A549 (cell line): ENCODE measurements around the gene ID3. TPM values are rescaled to one million over a fixed set of nuclear protein-coding genes. Genes with fewer than 3 reads are reported as not detected.
A peak's percentile ranks its signal among the peaks of the same experiment; 100 is the strongest.

ENCODE experiments used
- ATAC-seq, 2 experiments: fragments of 200-7000 bp in 1 of 2; fragments of >200 bp in 1 of 2; cut with Nextera tagmentation in 1 of 2; cut with Tn5 transposase in 1 of 2; 3 replicates each; pipeline versions ENCODE4 v1.8.0 to v1.9.1; 2018 to 2020; ENCODE audit warnings: mild to moderate bottlenecking in 1 of 2, moderate library complexity in 1 of 2
- CTCF ChIA-PET: fragments of 300-600 bp; sonication (Branson Sonifier 250); formaldehyde crosslinking; extraction: SDS; loops from one replicate; lab custom pipeline; 2021; ENCODE audit warnings: antibody characterized with exemption, inconsistent platforms; lab: Yijun Ruan, JAX
- POLR2A ChIA-PET: fragments of 350-600 bp; formaldehyde crosslinking; extraction: SDS; loops from one replicate; lab custom pipeline; 2021; ENCODE audit warnings: antibody characterized with exemption, inconsistent platforms; lab: Yijun Ruan, JAX
- DNase-seq, 2 experiments: peaks; one replicate each; pipeline versions ENCODE4 v3.0.0 to v3.0.0-alpha.2; 2011 to 2016; ENCODE audit warnings: low read depth in 1 of 2, low spot score in 1 of 2
- FAIRE-seq: peaks from 2 replicates; lab custom pipeline; 2011; peaks lifted over from hg19 to GRCh38; lab: Jason Lieb, UNC
- H3K27ac ChIP-seq, 2 experiments: fragments of >200 bp; sonication (Bioruptor Twin); formaldehyde crosslinking; 3 replicates each; pipeline ENCODE4 v1.5.1; 2016 to 2017
- H3K4me1 ChIP-seq: fragments of >200 bp; sonication (Bioruptor Twin); formaldehyde crosslinking; 3 replicates; pipeline ENCODE4 v1.6.1; 2016
- H3K4me2 ChIP-seq: fragments of >200 bp; sonication (Bioruptor Twin); formaldehyde crosslinking; 3 replicates; pipeline ENCODE4 v1.6.1; 2016
- H3K4me3 ChIP-seq: fragments of >200 bp; sonication (Bioruptor Twin); formaldehyde crosslinking; 3 replicates; pipeline ENCODE4 v1.5.1; 2016
- H3K9me3 ChIP-seq: fragments of >200 bp; sonication (Bioruptor Twin); formaldehyde crosslinking; 3 replicates; pipeline ENCODE4 v1.6.1; 2016
- CEBPB ChIP-seq, 2 experiments: fragments of >200 bp in 1 of 2; sonication (Bioruptor Twin) in 1 of 2; formaldehyde crosslinking in 1 of 2; IDR thresholded peaks; 2 replicates each; pipeline ENCODE4 v1.6.1; 2012 to 2016
- CHD2 ChIP-seq: fragments of 150-350 bp; IDR thresholded peaks from 2 replicates; pipeline ENCODE4 v1.6.1; 2014; ENCODE audit warnings: low read length; ENCODE audit not compliant: partially characterized antibody
- E2F6 ChIP-seq: IDR thresholded peaks from 2 replicates; pipeline ENCODE4 v1.6.1; 2012; ENCODE audit warnings: low read depth, borderline replicate concordance
- EHF ChIP-seq: fragments of 250-450 bp; sonication (Bioruptor Pico); IDR thresholded peaks from 2 replicates; pipeline ENCODE4 v1.5.0; 2020; ENCODE audit warnings: mild to moderate bottlenecking
- EHMT2 ChIP-seq: fragments of 200-600 bp; sonication (generic); IDR thresholded peaks from 2 replicates; pipeline ENCODE4 v1.6.1; 2016; ENCODE audit warnings: antibody characterized with exemption, low read depth, mild to moderate bottlenecking, moderate library complexity
- HOXB13 ChIP-seq: fragments of 250-450 bp; sonication (Bioruptor Pico); IDR thresholded peaks from 2 replicates; pipeline ENCODE4 v1.5.0; 2020; ENCODE audit warnings: low read depth, mild to moderate bottlenecking, moderate library complexity
- HOXB5 ChIP-seq: fragments of 250-450 bp; sonication (Bioruptor Pico); IDR thresholded peaks from 2 replicates; pipeline ENCODE4 v1.5.0; 2020; ENCODE audit warnings: mild to moderate bottlenecking, moderate library complexity
- KDM1A ChIP-seq: fragments of 200-600 bp; sonication (generic); IDR thresholded peaks from 2 replicates; pipeline ENCODE4 v1.6.1; 2016; ENCODE audit warnings: low read depth, mild to moderate bottlenecking
- MAFK ChIP-seq: fragments of 450-650 bp; IDR thresholded peaks from 2 replicates; pipeline ENCODE4 v1.6.1; 2014; ENCODE audit not compliant: partially characterized antibody
- MYC ChIP-seq: IDR thresholded peaks from 2 replicates; pipeline ENCODE4 v1.6.1; 2012; ENCODE audit warnings: mild to moderate bottlenecking, inconsistent platforms, low read length, improper control_type of control experiment, borderline replicate concordance
- NFE2L2 ChIP-seq: fragments of 150-350 bp; conservative IDR thresholded peaks from 2 replicates; pipeline ENCODE4 v1.6.1; 2014; ENCODE audit warnings: low read length
- NR3C1 ChIP-seq: fragments of >200 bp; sonication (Bioruptor Twin); formaldehyde crosslinking; IDR thresholded peaks from 3 replicates; pipeline ENCODE4 v1.6.1; 2017
- PBX3 ChIP-seq: IDR thresholded peaks from 2 replicates; pipeline ENCODE4 v1.6.1; 2012
- PHF8 ChIP-seq: fragments of 200-600 bp; sonication (generic); IDR thresholded peaks from 2 replicates; pipeline ENCODE4 v1.6.1; 2016; ENCODE audit warnings: low read depth, mild to moderate bottlenecking, antibody characterized with exemption, moderate library complexity, borderline replicate concordance
- RARB ChIP-seq: fragments of 250-450 bp; sonication (Bioruptor Pico); IDR thresholded peaks from 2 replicates; pipeline ENCODE4 v1.8.0; 2021; ENCODE audit warnings: mild to moderate bottlenecking, moderate library complexity
- REST ChIP-seq: fragments of 200-600 bp; sonication (generic); IDR thresholded peaks from 2 replicates; pipeline ENCODE4 v1.6.1; 2016; ENCODE audit warnings: antibody characterized with exemption, mild to moderate bottlenecking, moderate library complexity
- RFX5 ChIP-seq: fragments of 450-650 bp; IDR thresholded peaks from 2 replicates; pipeline ENCODE4 v1.7.1; 2014; ENCODE audit warnings: antibody characterized with exemption, mild to moderate bottlenecking, moderate library complexity
- RNF2 ChIP-seq: fragments of 200-600 bp; sonication (generic); IDR thresholded peaks from 2 replicates; pipeline ENCODE4 v1.6.1; 2016; ENCODE audit warnings: low read depth, mild to moderate bottlenecking, antibody characterized with exemption, moderate library complexity, borderline replicate concordance
- ZFP36 ChIP-seq: fragments of 450-650 bp; IDR thresholded peaks from 2 replicates; pipeline ENCODE4 v1.6.1; 2014; ENCODE audit warnings: borderline replicate concordance; ENCODE audit not compliant: partially characterized antibody
- ZNF302 ChIP-seq: fragments of 250-450 bp; sonication (Bioruptor Pico); IDR thresholded peaks from 2 replicates; pipeline ENCODE4 v1.9.0; 2021; ENCODE audit warnings: inconsistent platforms, mild to moderate bottlenecking, moderate library complexity
- WGBS: methylation state at CpG from one replicate; pipeline ENCODE4 v1.1.6; 2017; ENCODE audit errors: missing lambda C conversion rate; 5-methylcytosine and 5-hydroxymethylcytosine counted together
- polyA plus RNA-seq, 4 experiments: library from polyadenylated mRNA; depleted of rRNA in 3 of 4; stranded (reverse); fragments of >200 nt; fragmentation: RNase III in 1 of 4; extraction: RNeasy Plus Mini Kit Qiagen cat#74134 plus additional on column Dnase treatment in 1 of 4; gene quantifications; 2 replicates in 3 of 4; 3 replicates in 1 of 4; pipeline ENCODE4 v1.2.3, GENCODE V29; 2011 to 2017

Gene ID3
- polyA plus RNA-seq, 2 of the 4 experiments (the other 2 are of a cell fraction) = 171 to 336 TPM

- peaks cover 64% of the 10 kb centered on the region for H3K4me1 ChIP-seq
- WGBS = 75% methylated on average over 5 of the region's 5 CpGs
- POLR2A ChIA-PET = no interaction called here
These were observed 33.6 kb downstream of the ID3 start for GRCh38 chr1:23525558-23526250.

GRCh38 chr1:23524716-23525401 is 34.4 kb downstream of the ID3 start:
- DNase-seq (no peak), ATAC-seq (no peak), FAIRE-seq (no peak)
- ChIA-PET CTCF (interaction anchor here (0.8 to 9.0 kb wide), 7 partner anchors 10 to 113 kb away, joined by 3 to 70 read pairs (median 5); partner anchors contain the start of gene ASAP3), POLR2A (no interaction called here)
- Histone ChIP-seq H3K4me2 (peak overlapping the region; percentile 46), H3K27ac (peak overlapping the region; percentile 35 to 67; a peak in 4 of 6 replicates), H3K4me3 (no peak overlapping the region), H3K4me1 (peaks cover 57% of the 10 kb centered on the region), H3K9me3 (no peaks in the 10 kb centered on the region)
- TF ChIP-seq CHD2 (no peak), PHF8 (no peak), HOXB13 (CRISPR knock-in tag) (no peak), REST (no peak), PBX3 (no peak), EHF (CRISPR knock-in tag) (no peak), NFE2L2 (no peak), NR3C1 (no peak), KDM1A (no peak), CEBPB (IDR thresholded peaks at IDR 0.05) (no peak), MAFK (no peak), E2F6 (no peak), EHMT2 (no peak), ZNF302 (CRISPR knock-in tag) (no peak), HOXB5 (no peak), MYC (no peak), RNF2 (no peak), RARB (CRISPR knock-in tag) (no peak)
- WGBS = 27% methylated on average over 3 of the region's 9 CpGs

More at GRCh38 chr1:23525558-23526250, 33.6 kb downstream of the ID3 start:
- FAIRE-seq (no peak), DNase-seq (no peak), ATAC-seq (no peak)
- no peaks in the 10 kb centered on the region for H3K9me3 ChIP-seq
- peak overlapping the region; percentile 46 for H3K4me2 ChIP-seq
- CTCF ChIA-PET = interaction anchor here (0.9 to 9.0 kb wide), 6 partner anchors 11 to 41 kb away, joined by 3 to 70 read pairs (median 6); partner anchors contain the start of gene ASAP3
- no peak for TF ChIP-seq RFX5
- TF ChIP-seq ZFP36 = peak; percentile 57
- peak overlapping the region in 1 of 2 experiments; percentile 67; a peak in 3 of 6 replicates for H3K27ac ChIP-seq
- H3K4me3 ChIP-seq = no peak overlapping the region
